ENCODE measurements around the gene BOLA2. TPM values are rescaled to one million over a fixed set of nuclear protein-coding genes. Genes with fewer than 3 reads are reported as not detected.

Gene BOLA2
- total RNA-seq = 1.6 and 11.5 TPM in 2 replicates

GRCh38 chr16:29454269-29454668 lies at the start of gene BOLA2, which contains the start of gene SLX1B:
Gene BOLA2, minus strand, starts transcription at chr16:29454351. Its CDS starts 98 bp downstream, at chr16:29454253.
Gene SLX1B, plus strand, starts transcription at chr16:29454533.

DNA sequence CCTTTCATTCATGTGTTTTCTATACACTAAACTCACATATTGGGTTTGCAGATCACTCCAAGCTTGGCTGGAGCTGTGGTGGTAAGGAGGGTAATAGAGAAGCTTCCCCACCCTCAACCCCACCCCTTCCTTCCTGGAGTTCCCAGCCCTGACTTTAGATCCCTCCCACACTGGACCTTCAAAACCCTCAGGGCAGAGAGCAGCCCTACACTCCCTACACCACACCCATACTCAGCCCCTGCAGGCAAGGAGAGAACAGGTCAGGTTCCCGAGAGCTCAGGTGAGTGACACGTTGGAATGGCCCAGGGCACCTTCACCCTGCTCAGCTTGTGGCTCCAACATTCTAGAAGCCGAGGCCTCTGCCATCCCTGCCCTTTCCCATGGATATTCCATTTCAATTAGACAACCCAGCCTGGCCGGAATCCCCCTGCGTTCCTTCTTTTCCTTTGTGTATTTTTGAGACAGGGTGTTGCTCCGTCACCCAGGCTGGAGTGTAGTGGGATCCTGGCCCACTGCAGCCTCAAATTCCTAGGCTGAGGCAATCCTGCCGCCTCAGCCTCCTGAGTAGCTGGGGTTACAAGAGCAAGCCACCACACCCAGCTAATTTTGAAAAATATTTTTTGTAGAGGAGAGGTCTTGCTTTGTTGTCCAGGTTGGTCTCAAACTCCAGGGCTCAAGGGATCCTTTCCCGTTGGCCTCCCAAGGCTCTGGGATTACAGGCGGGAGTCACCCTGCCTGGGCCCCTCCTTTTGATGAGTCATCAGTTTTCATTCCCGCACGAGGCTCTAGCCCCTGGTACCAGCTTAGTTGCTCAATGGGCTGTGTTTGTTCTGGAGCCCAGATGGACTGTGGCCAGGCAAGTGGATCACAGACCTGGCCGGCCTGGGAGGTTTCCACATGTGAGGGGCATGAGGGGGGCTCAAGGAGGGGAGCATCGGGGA lies 5.8 kb upstream of the BOLA2 start, which contains the start of gene SULT1A4:
Gene SULT1A4, plus strand, starts transcription at position 208 of the 941 bp plus-strand sequence. CDS start 1,473 bp downstream, outside the sequence.

Other genes starting within 250 kb of the BOLA2 start
- gene NPIPB11, start 47.6 kb downstream of the BOLA2 start, total RNA-seq = 0.49 TPM in 1 of 2 replicates, not detected in the other
- 12.3 and 15.1 TPM in 2 replicates for gene SLX1B, start 182 bp upstream of the BOLA2 start, total RNA-seq
- 5.2 and 17.0 TPM in 2 replicates for gene SULT1A4, start 5.6 kb upstream of the BOLA2 start, total RNA-seq
- 3.9 and 5.2 TPM in 2 replicates for gene NPIPB12, start 52.1 kb upstream of the BOLA2 start, total RNA-seq
- gene SPN, start 208.9 kb upstream of the BOLA2 start, total RNA-seq = under 0.01 and 0.36 TPM in 2 replicates
- gene QPRT, start 224.8 kb upstream of the BOLA2 start, total RNA-seq = 1.3 and 4.7 TPM in 2 replicates